ENCODE results near the gene TTPAL.
"Not testable (repeated sequence)": the region's sequence is repeated elsewhere in the genome, so short reads cannot be mapped to it uniquely, and the experiment has no call there.

Gene TTPAL

DNA sequence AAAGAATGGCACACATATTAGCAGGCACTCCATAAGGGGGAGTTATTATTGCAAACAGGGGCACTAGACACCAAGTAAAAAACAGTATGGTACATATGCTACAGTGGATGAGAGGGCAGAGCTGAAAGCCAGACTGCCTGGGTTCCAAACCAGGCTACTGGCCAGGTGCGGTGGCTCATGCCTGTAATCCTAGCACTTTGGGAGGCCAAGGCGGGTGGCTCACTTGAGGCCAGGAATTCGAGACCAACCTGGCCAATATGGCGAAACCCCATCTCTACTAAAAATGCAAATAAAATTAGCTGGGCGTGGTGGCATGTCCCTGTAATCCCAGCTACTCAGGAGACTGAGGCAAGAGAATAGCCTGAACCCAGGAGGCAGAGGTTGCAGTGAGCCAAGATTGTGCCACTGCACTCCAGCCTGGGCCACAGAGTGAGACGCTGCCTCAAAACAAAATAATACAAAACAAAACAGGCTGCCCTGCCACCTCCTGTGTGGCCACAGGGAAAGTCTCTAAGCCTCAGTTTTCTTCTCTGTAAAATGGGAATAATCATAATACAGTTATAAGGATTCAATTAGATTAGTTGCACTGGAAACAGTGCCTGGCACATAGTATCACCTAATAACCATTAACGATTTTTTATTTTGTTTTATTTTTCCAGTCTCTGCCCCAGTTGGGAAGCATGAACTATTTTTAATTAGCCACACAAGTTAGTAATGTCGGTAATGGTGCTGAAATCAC is 7.5 kb upstream of the TTPAL start:
- H3K27ac Mint-ChIP-seq, result no peak overlapping the region
- H3K4me1 Mint-ChIP-seq (ENCODE audit: low read depth), result no peaks in the 10 kb centered on the region
- peaks cover 13% of the 10 kb centered on the region for H3K27me3 Mint-ChIP-seq
- H3K4me3 Mint-ChIP-seq, result no peak overlapping the region
- intact Hi-C loops (cut with micrococcal nuclease), result no loop called here
- H3K9me3 Mint-ChIP-seq, result no peaks in the 10 kb centered on the region
- H3K36me3 Mint-ChIP-seq (ENCODE audit: low read depth), result no peaks in the 10 kb centered on the region

DNA sequence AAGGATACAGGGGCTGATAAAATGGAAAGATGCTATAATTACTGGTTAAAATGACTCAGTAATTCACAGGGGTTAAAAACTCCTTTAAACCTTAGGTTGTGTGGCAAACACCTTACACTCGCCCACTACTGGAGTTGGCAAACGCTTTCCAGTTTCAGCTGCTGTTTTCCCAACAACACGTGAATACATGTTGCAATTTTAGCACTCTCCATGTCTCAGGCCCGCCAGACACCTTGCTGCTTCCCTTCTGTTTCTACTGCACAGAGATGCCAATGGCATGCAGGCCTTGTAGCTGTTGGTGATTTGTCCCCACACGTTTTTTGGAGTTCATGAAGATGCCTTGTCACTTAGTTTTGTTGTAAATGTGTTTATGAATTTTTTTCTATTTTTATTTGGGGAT is 5.3 kb upstream of the TTPAL start:
- Mint-ChIP-seq H3K9me3 (no peaks in the 10 kb centered on the region), H3K27me3 (peaks cover 12% of the 10 kb centered on the region), H3K4me1 (ENCODE audit: low read depth) (peaks cover 5% of the 10 kb centered on the region), H3K27ac (no peak overlapping the region), H3K4me3 (no peak overlapping the region), H3K36me3 (ENCODE audit: low read depth) (no peaks in the 10 kb centered on the region)
- intact Hi-C loops (cut with micrococcal nuclease), result no loop called here

DNA sequence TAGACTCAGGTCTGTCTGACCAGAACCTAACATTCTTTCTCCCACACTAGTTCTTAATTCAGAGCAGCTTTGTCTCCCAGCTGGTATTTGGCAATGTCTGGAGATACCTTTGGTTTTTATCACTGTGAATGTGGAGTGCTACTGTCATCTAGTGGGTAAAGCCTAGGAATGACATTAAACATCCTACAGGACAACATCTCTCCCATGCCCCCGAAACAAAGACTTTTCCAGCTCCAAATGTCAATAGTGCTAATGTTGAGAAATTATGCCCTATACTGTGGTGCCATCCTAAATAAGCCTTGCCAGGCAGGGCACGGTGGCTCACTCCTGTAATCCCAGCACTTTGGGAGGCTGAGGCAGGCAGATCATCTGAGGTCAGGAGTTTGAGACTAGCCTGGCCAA is 4.2 kb upstream of the TTPAL start:
- Mint-ChIP-seq H3K27me3 (peaks cover 9% of the 10 kb centered on the region), H3K4me1 (ENCODE audit: low read depth) (peaks cover 17% of the 10 kb centered on the region), H3K4me3 (no peak overlapping the region), H3K9me3 (no peaks in the 10 kb centered on the region), H3K27ac (no peak overlapping the region), H3K36me3 (ENCODE audit: low read depth) (peaks cover 7% of the 10 kb centered on the region)
- intact Hi-C loops (cut with micrococcal nuclease), result no loop called here

DNA sequence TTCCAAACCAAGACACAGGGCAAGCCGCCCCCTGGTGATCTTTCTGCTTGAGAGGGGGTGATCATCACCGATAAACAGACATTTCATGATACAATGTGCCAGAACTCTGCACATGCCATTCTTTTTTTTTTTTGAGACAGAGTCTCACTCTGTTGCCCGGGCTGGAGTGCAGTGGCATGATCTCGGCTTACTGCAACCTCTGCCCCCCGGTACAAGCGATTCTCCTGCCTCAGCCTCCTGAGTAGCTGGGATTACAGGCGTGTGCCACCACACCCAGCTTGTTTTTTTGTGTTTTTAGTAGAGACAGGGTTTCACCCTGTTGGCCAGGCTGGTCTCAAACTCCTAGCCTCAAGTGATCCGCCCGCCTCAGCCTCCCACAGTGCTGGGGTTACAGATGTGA is 3.4 kb upstream of the TTPAL start:
- H3K4me3 Mint-ChIP-seq; intact Hi-C loops (cut with micrococcal nuclease); H3K9me3 Mint-ChIP-seq; H3K36me3 Mint-ChIP-seq (ENCODE audit: low read depth); H3K27ac Mint-ChIP-seq; H3K27me3 Mint-ChIP-seq: not testable (repeated sequence)
- H3K4me1 Mint-ChIP-seq (ENCODE audit: low read depth), result peaks cover 24% of the 10 kb centered on the region

DNA sequence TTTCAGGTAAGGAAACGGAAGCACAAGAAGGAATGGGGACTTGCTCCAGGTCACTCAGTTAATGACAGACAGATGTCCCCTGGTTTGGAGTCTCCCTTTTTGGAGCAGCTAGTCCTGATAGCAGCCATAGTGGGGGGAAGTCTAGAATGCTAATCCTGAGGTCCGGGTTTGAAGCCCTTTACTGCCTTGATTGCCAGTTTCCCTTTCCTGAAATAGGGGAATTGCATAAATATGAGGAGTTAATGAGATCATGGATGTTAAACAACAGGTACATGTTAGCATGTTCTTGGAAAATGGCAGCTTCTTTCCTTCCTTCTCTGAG is 341 bp upstream of the TTPAL start:
- peak overlapping the region; percentile 98 for H3K4me3 Mint-ChIP-seq
- peaks cover 24% of the 10 kb centered on the region for H3K4me1 Mint-ChIP-seq (ENCODE audit: low read depth)
- intact Hi-C loops (cut with micrococcal nuclease), result loop anchor here (1.0 to 5.0 kb wide), 2 partner anchors 47 to 263 kb away; partner anchors contain the start of genes OSER1 and SERINC3
- H3K27ac Mint-ChIP-seq, result peak overlapping the region; percentile 94
- H3K27me3 Mint-ChIP-seq, result peaks cover 6% of the 10 kb centered on the region
- H3K36me3 Mint-ChIP-seq (ENCODE audit: low read depth), result peaks cover 12% of the 10 kb centered on the region
- no peaks in the 10 kb centered on the region for H3K9me3 Mint-ChIP-seq

DNA sequence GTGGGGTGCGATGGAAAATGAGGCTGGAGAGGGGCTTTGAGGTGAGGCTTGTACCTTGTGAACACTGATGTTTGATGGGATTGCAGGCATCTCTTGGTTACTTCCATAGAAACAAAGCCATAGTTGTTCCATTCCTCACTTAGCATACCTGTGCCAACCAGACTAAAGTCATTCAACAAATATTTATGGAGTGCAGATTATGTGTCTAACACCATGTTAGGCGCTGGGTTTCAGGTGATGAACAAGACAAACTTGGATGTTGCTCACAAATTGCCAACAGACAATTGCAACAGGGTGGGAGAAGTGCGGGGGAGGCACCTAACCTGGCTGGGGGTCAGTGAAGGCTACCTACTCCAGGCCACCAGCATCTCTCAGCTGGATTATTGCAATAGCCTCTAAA is 1.5 kb downstream of the TTPAL start:
- no peak overlapping the region for H3K4me3 Mint-ChIP-seq
- peaks cover 24% of the 10 kb centered on the region for H3K4me1 Mint-ChIP-seq (ENCODE audit: low read depth)
- peaks cover 30% of the 10 kb centered on the region for H3K36me3 Mint-ChIP-seq (ENCODE audit: low read depth)
- no peak overlapping the region for H3K27ac Mint-ChIP-seq
- no peaks in the 10 kb centered on the region for H3K9me3 Mint-ChIP-seq
- H3K27me3 Mint-ChIP-seq, result peaks cover 6% of the 10 kb centered on the region
- intact Hi-C loops (cut with micrococcal nuclease), result loop anchor here (5.0 kb wide), 1 partner anchor 265 kb away; the partner anchor contains the start of gene OSER1

DNA sequence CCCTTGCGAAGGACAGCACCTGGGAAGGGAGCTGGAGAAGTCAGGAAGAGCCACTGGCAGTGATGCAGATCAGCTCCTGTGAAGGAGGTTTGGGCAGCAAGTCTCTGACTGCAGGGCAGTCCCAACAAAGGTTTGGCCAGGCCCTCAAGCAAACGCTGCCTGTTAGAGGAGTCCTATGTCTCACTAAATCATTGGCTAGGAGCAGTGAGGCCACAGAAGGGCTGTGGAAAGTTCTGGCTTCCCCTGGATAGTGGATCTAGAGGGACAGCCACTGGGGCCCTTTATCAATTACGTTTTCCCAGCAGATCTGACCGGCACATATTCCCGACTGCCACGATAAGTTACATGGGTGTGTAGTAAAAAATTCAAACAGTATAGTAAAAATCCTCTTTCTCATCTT is 2.5 kb downstream of the TTPAL start:
- Mint-ChIP-seq H3K4me1 (ENCODE audit: low read depth) (peaks cover 24% of the 10 kb centered on the region), H3K36me3 (ENCODE audit: low read depth) (peaks cover 41% of the 10 kb centered on the region), H3K27ac (no peak overlapping the region), H3K27me3 (peaks cover 2% of the 10 kb centered on the region), H3K4me3 (no peak overlapping the region), H3K9me3 (no peaks in the 10 kb centered on the region)
- intact Hi-C loops (cut with micrococcal nuclease), result loop anchor here (5.0 kb wide), 1 partner anchor 266 kb away; the partner anchor contains the start of gene OSER1

DNA sequence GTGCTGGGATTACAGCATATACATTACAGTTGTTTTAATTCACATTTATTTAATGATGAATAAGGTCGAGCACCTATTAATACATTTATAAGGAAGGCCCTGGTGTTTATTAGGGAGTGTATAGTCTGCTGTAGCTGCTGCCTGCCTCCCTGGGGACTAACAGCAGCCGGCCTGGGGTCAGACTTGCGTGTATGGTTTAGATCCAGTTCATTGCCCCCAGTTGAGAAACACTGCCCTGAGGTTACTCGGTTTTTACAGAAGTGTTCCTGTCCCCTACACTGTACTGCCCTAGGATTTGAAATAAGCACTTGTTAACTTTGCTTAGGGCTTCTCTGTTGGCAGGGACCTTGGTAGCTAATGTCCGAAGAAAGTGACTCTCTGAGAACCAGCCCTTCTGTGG is 4.0 kb downstream of the TTPAL start:
- Mint-ChIP-seq H3K27me3 (no peaks in the 10 kb centered on the region), H3K36me3 (ENCODE audit: low read depth) (peaks cover 51% of the 10 kb centered on the region), H3K27ac (no peak overlapping the region), H3K4me3 (no peak overlapping the region), H3K4me1 (ENCODE audit: low read depth) (peaks cover 24% of the 10 kb centered on the region), H3K9me3 (no peaks in the 10 kb centered on the region)
- intact Hi-C loops (cut with micrococcal nuclease), result loop anchor here (5.0 kb wide), 1 partner anchor 267 kb away; the partner anchor contains the start of gene OSER1

DNA sequence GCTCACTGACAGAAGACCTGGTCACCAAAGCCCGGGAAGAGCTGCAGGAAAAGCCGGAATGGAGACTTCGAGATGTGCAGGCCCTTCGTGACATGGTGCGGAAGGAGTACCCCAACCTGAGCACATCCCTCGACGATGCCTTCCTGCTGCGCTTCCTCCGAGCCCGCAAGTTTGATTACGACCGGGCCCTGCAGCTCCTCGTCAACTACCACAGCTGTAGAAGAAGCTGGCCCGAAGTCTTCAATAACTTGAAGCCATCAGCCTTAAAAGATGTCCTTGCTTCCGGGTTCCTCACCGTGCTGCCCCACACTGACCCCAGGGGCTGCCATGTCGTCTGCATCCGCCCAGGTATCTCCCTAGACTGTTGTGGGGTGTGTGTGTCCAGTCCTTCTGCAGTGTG is 4.4 kb downstream of the TTPAL start:
- H3K9me3 Mint-ChIP-seq, result no peaks in the 10 kb centered on the region
- H3K27me3 Mint-ChIP-seq, result no peaks in the 10 kb centered on the region
- H3K36me3 Mint-ChIP-seq (ENCODE audit: low read depth), result peaks cover 56% of the 10 kb centered on the region
- H3K27ac Mint-ChIP-seq, result no peak overlapping the region
- intact Hi-C loops (cut with micrococcal nuclease), result no loop called here
- H3K4me1 Mint-ChIP-seq (ENCODE audit: low read depth), result peaks cover 22% of the 10 kb centered on the region
- H3K4me3 Mint-ChIP-seq, result no peak overlapping the region

DNA sequence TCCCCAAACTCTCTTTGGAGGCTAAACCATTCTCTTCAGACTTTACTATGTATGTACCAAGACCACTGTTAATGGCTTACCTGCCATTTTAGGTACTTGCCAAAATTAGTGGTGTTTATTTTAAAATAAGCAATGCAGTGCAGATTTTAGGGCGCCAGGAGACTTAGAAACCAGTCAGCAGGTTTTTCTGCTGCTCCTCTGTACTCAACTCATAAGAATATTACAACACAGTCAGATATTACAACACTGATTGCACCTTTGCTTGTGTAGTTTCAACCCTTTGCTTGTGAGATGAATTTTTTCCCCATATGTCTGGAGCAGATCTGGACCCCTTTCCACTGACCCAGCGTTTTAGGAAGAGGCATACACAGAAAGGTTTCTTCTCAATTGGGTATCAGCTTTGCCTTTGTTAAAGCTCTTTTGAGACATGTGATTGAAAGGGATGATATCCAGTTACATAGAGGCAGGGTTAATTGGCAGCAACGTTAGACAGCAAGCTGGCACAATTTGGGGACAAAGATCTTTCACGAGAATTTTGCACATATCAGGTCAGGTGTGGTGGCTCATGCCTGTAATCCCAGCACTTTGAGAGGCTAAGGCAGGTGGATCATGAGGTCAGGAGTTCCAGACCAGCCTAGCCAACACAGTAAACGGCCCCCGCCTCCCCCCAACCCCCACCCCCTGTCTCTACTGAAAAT is 6.2 kb downstream of the TTPAL start:
- Mint-ChIP-seq H3K9me3 (no peaks in the 10 kb centered on the region), H3K27ac (no peak overlapping the region), H3K4me3 (no peak overlapping the region), H3K36me3 (ENCODE audit: low read depth) (peaks cover 67% of the 10 kb centered on the region), H3K27me3 (no peaks in the 10 kb centered on the region), H3K4me1 (ENCODE audit: low read depth) (peaks cover 4% of the 10 kb centered on the region)
- intact Hi-C loops (cut with micrococcal nuclease), result no loop called here

DNA sequence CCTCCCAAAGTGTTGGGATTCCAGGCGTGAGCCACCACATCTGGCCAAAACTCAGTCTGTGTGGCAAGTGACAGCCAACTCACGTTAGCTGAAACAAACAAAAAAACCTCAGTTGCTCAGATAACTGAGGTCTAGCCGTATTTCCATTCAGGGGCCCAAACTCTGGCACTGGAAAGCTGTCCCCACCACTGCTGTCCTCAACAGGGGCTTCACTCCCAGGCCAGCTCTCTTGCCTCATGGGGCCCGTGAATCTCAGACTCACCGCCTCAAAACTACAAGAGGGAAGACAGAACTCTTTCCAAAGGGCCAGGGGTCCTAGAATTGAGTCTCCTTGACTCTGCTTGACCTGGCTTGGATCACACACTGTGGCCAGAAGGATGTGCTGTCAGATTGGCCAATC is 7.4 kb downstream of the TTPAL start:
- no peaks in the 10 kb centered on the region for H3K27me3 Mint-ChIP-seq
- no peaks in the 10 kb centered on the region for H3K9me3 Mint-ChIP-seq
- no peaks in the 10 kb centered on the region for H3K4me1 Mint-ChIP-seq (ENCODE audit: low read depth)
- intact Hi-C loops (cut with micrococcal nuclease), result no loop called here
- H3K4me3 Mint-ChIP-seq, result no peak overlapping the region
- H3K27ac Mint-ChIP-seq, result no peak overlapping the region
- peaks cover 75% of the 10 kb centered on the region for H3K36me3 Mint-ChIP-seq (ENCODE audit: low read depth)

DNA sequence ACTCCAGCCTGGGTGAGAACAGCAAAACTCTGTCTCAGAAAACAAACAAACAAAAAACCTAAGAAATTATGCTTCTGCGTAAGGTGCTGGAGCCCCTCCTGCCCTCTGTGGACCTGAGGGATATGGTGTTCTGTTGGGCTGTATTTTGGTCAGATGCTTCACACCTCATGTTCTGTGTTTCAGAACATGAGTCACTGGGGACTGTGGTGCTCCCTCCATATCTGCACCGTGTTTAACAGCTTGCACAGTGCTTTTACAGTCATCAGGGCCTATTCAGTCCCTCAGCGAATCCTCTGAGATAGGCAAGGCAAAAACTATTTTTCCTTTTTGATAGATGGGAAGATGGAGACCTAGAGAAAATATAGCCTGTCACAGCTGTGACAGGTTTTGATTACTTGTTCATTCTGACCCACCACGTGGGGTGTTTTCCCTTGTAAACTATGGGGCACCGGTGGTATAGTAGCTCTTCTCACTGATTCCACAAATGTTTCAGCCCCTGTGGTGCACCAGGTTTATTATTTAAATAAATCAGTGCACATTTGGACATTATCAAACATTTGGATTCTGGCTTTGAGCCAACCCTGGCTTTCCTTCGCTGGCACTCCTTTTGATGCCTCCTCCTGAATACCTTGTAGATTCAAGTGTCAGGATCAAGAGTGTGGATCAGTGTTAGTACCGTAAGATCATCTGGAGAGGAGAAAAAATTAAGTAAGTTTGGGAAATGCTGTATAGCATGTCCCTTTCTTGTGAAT is 9.6 kb downstream of the TTPAL start:
- Mint-ChIP-seq H3K27ac (no peak overlapping the region), H3K4me1 (ENCODE audit: low read depth) (no peaks in the 10 kb centered on the region), H3K36me3 (ENCODE audit: low read depth) (peaks cover 92% of the 10 kb centered on the region), H3K27me3 (no peaks in the 10 kb centered on the region), H3K9me3 (no peaks in the 10 kb centered on the region), H3K4me3 (no peak overlapping the region)
- intact Hi-C loops (cut with micrococcal nuclease), result no loop called here

DNA sequence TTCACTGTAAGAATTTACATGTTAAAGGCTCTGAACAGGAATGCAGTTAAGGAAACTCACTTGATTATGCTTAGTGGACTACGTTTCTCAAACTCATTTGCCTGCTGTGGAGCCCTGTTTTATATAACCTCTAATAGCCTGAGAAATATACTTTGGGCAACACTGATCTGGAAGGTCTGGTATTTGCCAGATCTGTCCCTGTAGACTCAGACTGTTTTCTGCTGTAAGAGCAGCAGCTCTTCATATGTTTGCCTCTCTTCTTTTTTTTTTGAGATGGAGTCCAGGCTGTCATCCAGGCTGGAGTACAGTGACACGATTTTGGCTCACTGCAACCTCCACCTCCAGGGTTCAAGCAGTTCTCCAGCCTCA is 10.1 kb downstream of the TTPAL start:
- H3K9me3 Mint-ChIP-seq, result no peaks in the 10 kb centered on the region
- intact Hi-C loops (cut with micrococcal nuclease), result no loop called here
- no peak overlapping the region for H3K4me3 Mint-ChIP-seq
- no peaks in the 10 kb centered on the region for H3K27me3 Mint-ChIP-seq
- peaks cover 92% of the 10 kb centered on the region for H3K36me3 Mint-ChIP-seq (ENCODE audit: low read depth)
- H3K4me1 Mint-ChIP-seq (ENCODE audit: low read depth), result no peaks in the 10 kb centered on the region
- no peak overlapping the region for H3K27ac Mint-ChIP-seq

DNA sequence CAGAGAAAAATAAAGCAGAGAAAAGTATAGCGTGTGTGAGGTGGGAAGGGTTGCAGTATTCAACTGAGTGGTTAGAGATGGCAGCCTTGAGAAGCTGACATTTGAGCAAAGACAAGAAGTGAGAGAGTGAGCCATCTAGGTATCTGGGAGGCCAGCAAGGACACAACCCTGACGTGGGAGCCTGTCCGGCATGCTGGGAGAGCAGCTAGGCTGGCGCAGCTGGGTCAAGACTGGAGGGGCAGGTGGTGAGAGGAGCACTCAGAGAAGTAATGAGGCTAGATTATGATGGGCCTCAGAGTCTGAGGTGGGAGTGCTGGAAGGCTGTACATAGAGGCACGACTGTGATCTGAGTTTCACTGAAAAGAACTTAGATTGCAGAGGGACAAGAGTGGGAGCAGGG is 12.9 kb downstream of the TTPAL start:
- Mint-ChIP-seq H3K27me3 (no peaks in the 10 kb centered on the region), H3K4me3 (no peak overlapping the region), H3K27ac (no peak overlapping the region), H3K4me1 (ENCODE audit: low read depth) (no peaks in the 10 kb centered on the region), H3K36me3 (ENCODE audit: low read depth) (peaks cover 92% of the 10 kb centered on the region), H3K9me3 (no peaks in the 10 kb centered on the region)
- intact Hi-C loops (cut with micrococcal nuclease), result no loop called here

Data from dendritic cell treated with granulocyte-macrophage colony-stimulating factor and Interleukin-4, amounts not matched to agents 40 ng/mL and 50 ng/mL, for 4 days (primary cell).